ENCODE data around the gene HNF4A. TPM values are rescaled to one million over a fixed set of nuclear protein-coding genes. Genes with fewer than 3 reads are reported as not detected.
A peak's percentile ranks its signal among the peaks of the same experiment; 100 is the strongest.

Gene HNF4A
- total and polyA plus RNA-seq, 2 of the 4 experiments (the other 2 are of a cell fraction): not detected

- ATAC-seq (ENCODE audit: low read depth): peak; percentile 46
- Histone ChIP-seq H3K23ac (ENCODE audit: low read depth, low read length) (0 out of 2 replicates have a peak overlapping the region, but pooled peaks have one; percentile 36), H3K9ac (ENCODE audit: low read depth, low read length) (peak overlapping the region; percentile 56), H3K4ac (ENCODE audit: low read depth, low read length) (peak overlapping the region; percentile 55; the same call in 1 of the 2 replicates), H3K18ac (ENCODE audit: low read depth, low read length) (no peak overlapping the region), H2AK9ac (replicated peaks; ENCODE audit: low read depth, low read length, poor library complexity) (peak overlapping the region; percentile 68), H2AK5ac (ENCODE audit: low read depth, low read length) (no peak overlapping the region), H2BK15ac (ENCODE audit: low read depth, low read length) (no peak overlapping the region; the same call in 2 of the 3 replicates), H4K20me1 (ENCODE audit: insufficient read depth, low read length) (no peaks in the 10 kb centered on the region), H3K4me3 (ENCODE audit: insufficient read depth, low read depth, low read length) (peak overlapping the region; percentile 79), H3K79me1 (ENCODE audit: low read depth in 1 of 2, low read length in 2 of 2) (peaks cover 9 to 24% of the 10 kb centered on the region in 2 experiments; a peak in 2 of 4 replicates), H2BK20ac (ENCODE audit: low read depth, low read length) (no peak overlapping the region), H2BK5ac (ENCODE audit: low read depth, low read length, poor library complexity, severe bottlenecking) (no peak overlapping the region), H2BK120ac (ENCODE audit: low read depth, low read length) (no peak overlapping the region), H4K5ac (ENCODE audit: low read depth, low read length) (no peak overlapping the region; the same call in 1 of the 2 replicates), H3K36me3 (ENCODE audit: control insufficient read depth, insufficient read depth, low read length) (0 out of 2 replicates have a peak, but pooled peaks cover 1% of the 10 kb centered on the region), H3K56ac (ENCODE audit: extremely low read depth, insufficient read depth, low read length) (no peak overlapping the region; the same call in 1 of the 2 replicates), H3K4me1 (ENCODE audit: control insufficient read depth, insufficient read depth, low read length) (peaks cover 4% of the 10 kb centered on the region), H3K9me1 (ENCODE audit: insufficient read depth, low read length) (no peaks in the 10 kb centered on the region), H2AFZ (replicated peaks; ENCODE audit: low read length, poor library complexity) (peak overlapping the region; percentile 99), H3K27ac (ENCODE audit: insufficient read depth, low read length) (peak overlapping the region; percentile 64; the same call in 1 of the 2 replicates), H3K14ac (replicated peaks; ENCODE audit: low read depth, low read length) (no peak overlapping the region), H4K91ac (ENCODE audit: insufficient read depth, low read depth, low read length) (no peak overlapping the region), H4K8ac (ENCODE audit: low read depth in 2 of 2, low read length in 2 of 2) (peak overlapping the region; percentile 56 to 85; a peak in 3 of 4 replicates), H3K9me3 (ENCODE audit: control insufficient read depth, insufficient read depth, low read length) (no peaks in the 10 kb centered on the region), H3K4me2 (ENCODE audit: low read depth, low read length) (peak overlapping the region; percentile 86), H3K27me3 (ENCODE audit: control insufficient read depth, insufficient read depth, low read length) (peaks cover 2% of the 10 kb centered on the region; the same call in 1 of the 2 replicates)
- dilution Hi-C loops (cut with HindIII; ENCODE audit: low sequenced_read_pairs, unreplicated experiment): no loop called here
- DNase-seq: peak; percentile 58
- 0% methylated on average over 3 of the region's 17 CpGs; no CpG with 5 or more reads in 1 of the 2 experiments for whole genome bisulfite sequencing, 2 experiments (ENCODE audit: extremely low coverage in 2 of 2, insufficient read length in 1 of 2)
- ChIA-PET POLR2A (ENCODE audit: unreplicated experiment) (interaction anchor here (1.6 kb wide), 1 partner anchor 10 kb away, joined by 4 read pairs; no protein-coding TSS in a partner anchor), CTCF (interaction anchor here (0.5 to 6.4 kb wide), 8 partner anchors 23 to 395 kb away, joined by 3 to 52 read pairs (median 3); no protein-coding TSS in a partner anchor)
- TF ChIP-seq BHLHE40 (IDR thresholded peaks at IDR 0.05; ENCODE audit: low read depth, low read length): no peak
- TF ChIP-seq CTCF (conservative IDR thresholded peaks at IDR 0.05; ENCODE audit: low read depth, low read length): no peak
- TF ChIP-seq MXI1 (IDR thresholded peaks at IDR 0.05; ENCODE audit: borderline replicate concordance, low read depth, low read length): peak; percentile 78
- TF ChIP-seq CEBPB (IDR thresholded peaks at IDR 0.05; ENCODE audit: low read depth, low read length): peak; percentile 42; the same call in 1 of the 2 replicates
- in situ Hi-C loops (cut with MboI; ENCODE audit: low sequenced_read_pairs): loop anchor here (5.0 kb wide), 2 partner anchors 93 to 193 kb away; no protein-coding TSS in a partner anchor
- intact Hi-C loops (cut with micrococcal nuclease): loop anchor here (10.0 kb wide), 1 partner anchor 145 kb away; no protein-coding TSS in a partner anchor
- BruUV-seq (replicated peaks): no TSS peak
These were observed 45.5 kb upstream of the HNF4A start for GRCh38 chr20:44309763-44310663.
